Measurements from ENCODE around the gene IFNL3.

DNA sequence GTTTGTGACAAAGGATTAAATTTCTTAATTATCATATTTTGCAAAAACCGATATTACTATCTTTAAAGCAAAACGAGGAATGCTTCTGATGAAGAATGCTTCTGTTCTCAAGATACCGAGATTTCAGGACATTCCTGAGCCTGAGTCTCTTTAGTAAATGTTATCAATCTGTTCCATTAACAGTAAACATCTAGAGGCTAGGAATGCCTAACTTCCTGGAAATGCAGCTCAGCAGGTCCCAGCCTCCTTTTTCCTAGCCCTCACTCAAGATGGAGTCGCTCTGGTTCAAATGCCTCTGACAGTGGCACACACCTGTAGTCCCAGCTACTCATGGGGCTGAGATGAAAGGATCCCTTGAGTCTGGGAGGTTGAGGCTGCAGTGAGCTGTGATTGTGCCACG lies 6.3 kb upstream of the IFNL3 start:
- TF ChIP-seq, protein P1, sequence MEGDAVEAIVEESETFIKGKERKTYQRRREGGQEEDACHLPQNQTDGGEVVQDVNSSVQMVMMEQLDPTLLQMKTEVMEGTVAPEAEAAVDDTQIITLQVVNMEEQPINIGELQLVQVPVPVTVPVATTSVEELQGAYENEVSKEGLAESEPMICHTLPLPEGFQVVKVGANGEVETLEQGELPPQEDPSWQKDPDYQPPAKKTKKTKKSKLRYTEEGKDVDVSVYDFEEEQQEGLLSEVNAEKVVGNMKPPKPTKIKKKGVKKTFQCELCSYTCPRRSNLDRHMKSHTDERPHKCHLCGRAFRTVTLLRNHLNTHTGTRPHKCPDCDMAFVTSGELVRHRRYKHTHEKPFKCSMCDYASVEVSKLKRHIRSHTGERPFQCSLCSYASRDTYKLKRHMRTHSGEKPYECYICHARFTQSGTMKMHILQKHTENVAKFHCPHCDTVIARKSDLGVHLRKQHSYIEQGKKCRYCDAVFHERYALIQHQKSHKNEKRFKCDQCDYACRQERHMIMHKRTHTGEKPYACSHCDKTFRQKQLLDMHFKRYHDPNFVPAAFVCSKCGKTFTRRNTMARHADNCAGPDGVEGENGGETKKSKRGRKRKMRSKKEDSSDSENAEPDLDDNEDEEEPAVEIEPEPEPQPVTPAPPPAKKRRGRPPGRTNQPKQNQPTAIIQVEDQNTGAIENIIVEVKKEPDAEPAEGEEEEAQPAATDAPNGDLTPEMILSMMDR (IDR thresholded peaks at IDR 0.05; ENCODE audit: insufficient read depth, low read depth, low read length) = no peak
- TF ChIP-seq EZH2 (IDR thresholded peaks at IDR 0.05; ENCODE audit: insufficient read depth, low read length) = no peak

Data from astrocyte (in vitro differentiated cells and primary cell).